HepG2 (cell line): ENCODE results near the gene CXCR5. TPM values are rescaled to one million over a fixed set of nuclear protein-coding genes. Genes with fewer than 3 reads are reported as not detected.

Experiments used
- BRD4 ChIP-seq: sonication (generic); formaldehyde crosslinking; IDR thresholded peaks from 2 replicates; pipeline ENCODE4 v1.4.0; 2020; ENCODE audit warnings: missing genetic modification reagents
- CEBPG ChIP-seq: IDR thresholded peaks from 2 replicates; pipeline ENCODE4 v1.6.1; 2016
- CHD2 ChIP-seq: IDR thresholded peaks from 2 replicates; pipeline ENCODE4 v1.6.1; 2011; ENCODE audit warnings: low read depth, low read length, improper control_type of control experiment
- ERF ChIP-seq: IDR thresholded peaks from 2 replicates; pipeline ENCODE4 v1.6.1; 2018; ENCODE audit warnings: missing biosample characterization, missing genetic modification reagents
- HNF4A ChIP-seq: sonication (generic); formaldehyde crosslinking; IDR thresholded peaks from 2 replicates; pipeline ENCODE4 v1.4.0; 2020; ENCODE audit warnings: missing genetic modification reagents
- MTA3 ChIP-seq: sonication (generic); formaldehyde crosslinking; IDR thresholded peaks from 2 replicates; pipeline ENCODE4 v1.4.0; 2020; ENCODE audit warnings: missing genetic modification reagents
- NFKB2 ChIP-seq: sonication (generic); formaldehyde crosslinking; IDR thresholded peaks from 2 replicates; pipeline ENCODE4 v1.4.0; 2020; ENCODE audit warnings: missing genetic modification reagents, borderline replicate concordance
- NR2C2 ChIP-seq: sonication (generic); formaldehyde crosslinking; IDR thresholded peaks from 2 replicates; pipeline ENCODE4 v1.4.0; 2020; ENCODE audit warnings: missing genetic modification reagents, mild to moderate bottlenecking, moderate library complexity, borderline replicate concordance
- PITX1 ChIP-seq: sonication (generic); formaldehyde crosslinking; IDR thresholded peaks from 2 replicates; pipeline ENCODE4 v1.5.1; 2020; ENCODE audit warnings: mild to moderate bottlenecking, missing genetic modification reagents
- SKI ChIP-seq: fragments of 450-650 bp; IDR thresholded peaks from one replicate; pipeline ENCODE4 v1.6.1; 2018; ENCODE audit warnings: mild to moderate bottlenecking; ENCODE audit not compliant: partially characterized antibody
- TBP ChIP-seq: sonication (generic); formaldehyde crosslinking; IDR thresholded peaks from 2 replicates; pipeline ENCODE4 v1.5.0; 2020; ENCODE audit warnings: missing genetic modification reagents
- TCF7 ChIP-seq: sonication (generic); IDR thresholded peaks from 2 replicates; pipeline ENCODE4 v1.6.1; 2016; ENCODE audit warnings: antibody characterized with exemption, low read depth
- ZNF292 ChIP-seq: sonication (generic); formaldehyde crosslinking; IDR thresholded peaks from 2 replicates; pipeline ENCODE4 v1.8.1; 2022; ENCODE audit warnings: mild to moderate bottlenecking, low read depth, missing genetic modification reagents, borderline replicate concordance
- ZNF556 ChIP-seq: sonication (generic); formaldehyde crosslinking; IDR thresholded peaks from 2 replicates; pipeline ENCODE4 v1.4.0; 2020; ENCODE audit warnings: mild to moderate bottlenecking, missing genetic modification reagents, borderline replicate concordance
- ZNF713 ChIP-seq: sonication (generic); formaldehyde crosslinking; IDR thresholded peaks from 2 replicates; pipeline ENCODE4 v1.4.0; 2020; ENCODE audit warnings: mild to moderate bottlenecking, missing genetic modification reagents
- ZSCAN21 ChIP-seq: sonication (generic); formaldehyde crosslinking; IDR thresholded peaks from 2 replicates; pipeline ENCODE4 v1.8.0; 2022; ENCODE audit warnings: mild to moderate bottlenecking, missing genetic modification reagents, moderate library complexity, borderline replicate concordance
- polyA plus RNA-seq, 8 experiments: library from polyadenylated mRNA; depleted of rRNA in 3 of 8; stranded (reverse) in 7 of 8; unstranded in 1 of 8; fragments of >200 nt; fragmentation: Illumina TruSeq in 4 of 8; extraction: Trizol in 4 of 8; gene quantifications; 2 replicates each; pipeline versions ENCODE4 v1.2.1 to v1.2.3, GENCODE V29; 2011 to 2016; ENCODE audit warnings: low read depth in 4 of 8, missing spikeins in 1 of 8, mixed read lengths in 1 of 8; ENCODE audit not compliant: insufficient read depth in 1 of 8
- total RNA-seq, 5 experiments: library from RNA; depleted of rRNA; stranded (reverse); fragments of >200 nt; fragmentation: Illumina TruSeq; extraction: Trizol; gene quantifications; 2 replicates each; pipeline ENCODE4 v1.2.3, GENCODE V29; 2016; ENCODE audit warnings: low read depth in 1 of 5
- TF ChIP-seq, protein P1 (sequence below): sonication (generic); formaldehyde crosslinking; IDR thresholded peaks from 2 replicates; pipeline ENCODE4 v1.4.0; 2020; ENCODE audit warnings: mild to moderate bottlenecking, missing genetic modification reagents
- TF ChIP-seq, protein P2 (sequence below): sonication (generic); formaldehyde crosslinking; conservative IDR thresholded peaks from 2 replicates; pipeline ENCODE4 v1.4.0; 2020; ENCODE audit warnings: missing genetic modification reagents
- TF ChIP-seq, protein P3 (sequence below): sonication (generic); formaldehyde crosslinking; IDR thresholded peaks from 2 replicates; pipeline ENCODE4 v1.5.0; 2020; ENCODE audit warnings: mild to moderate bottlenecking, missing genetic modification reagents
- TF ChIP-seq, protein P4 (sequence below): IDR thresholded peaks from 2 replicates; pipeline ENCODE4 v1.6.1; 2016
- TF ChIP-seq, protein P5 (sequence below), 2 experiments: sonication (generic) in 1 of 2; formaldehyde crosslinking in 1 of 2; IDR thresholded peaks; 2 replicates each; pipeline versions ENCODE4 v1.4.0 to v1.6.1; 2018 to 2020; ENCODE audit warnings: missing genetic modification reagents in 2 of 2, borderline replicate concordance in 1 of 2, low read depth in 1 of 2, mild to moderate bottlenecking in 1 of 2, missing biosample characterization in 1 of 2

CXCR5 gene
- total and polyA plus RNA-seq, 2 of the 13 experiments (the other 11 are each of a cell fraction or from before 2014, with no cell fraction given) = not detected

DNA sequence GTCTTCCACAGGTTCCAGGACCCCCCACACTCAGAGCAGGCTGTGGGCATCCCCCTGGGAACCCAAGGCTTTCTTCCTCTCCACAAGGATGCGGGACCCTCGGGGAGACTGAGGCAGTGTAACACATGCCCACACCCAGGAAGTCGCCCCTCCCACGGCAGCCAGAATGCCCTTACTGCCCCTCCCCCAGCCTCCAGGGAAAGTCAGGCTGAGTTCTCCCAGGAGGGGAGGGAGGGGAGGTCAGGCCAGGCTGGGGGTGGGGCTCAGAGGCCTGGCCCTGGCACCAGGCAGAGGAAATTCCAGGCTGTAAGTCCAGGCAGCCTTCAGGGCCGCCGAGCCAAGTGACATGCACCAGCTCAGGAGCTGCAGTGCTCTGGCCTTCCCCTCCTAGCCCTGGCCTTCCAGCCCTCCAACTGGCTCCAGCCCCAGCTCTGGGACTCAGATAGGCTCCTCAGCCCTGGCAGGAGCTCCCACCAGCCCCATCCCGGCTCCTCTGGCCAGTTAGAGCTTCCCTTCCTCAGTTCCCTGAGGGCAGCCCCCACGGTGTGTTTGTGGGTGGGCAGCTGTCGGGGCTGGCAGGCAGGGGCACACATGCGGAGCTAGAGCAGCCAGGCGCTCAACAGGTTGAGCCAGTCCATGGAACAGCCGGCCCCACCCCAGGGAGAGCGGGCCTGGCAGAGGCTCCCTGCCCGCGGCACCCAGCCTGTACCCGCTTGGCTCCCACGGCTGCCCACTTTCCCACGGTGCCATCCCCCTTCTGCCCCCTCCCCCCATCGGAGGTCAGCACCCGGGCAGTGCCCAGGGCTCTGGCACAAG lies 38.4 kb downstream of the CXCR5 start (continued):
- TF ChIP-seq, protein P1, sequence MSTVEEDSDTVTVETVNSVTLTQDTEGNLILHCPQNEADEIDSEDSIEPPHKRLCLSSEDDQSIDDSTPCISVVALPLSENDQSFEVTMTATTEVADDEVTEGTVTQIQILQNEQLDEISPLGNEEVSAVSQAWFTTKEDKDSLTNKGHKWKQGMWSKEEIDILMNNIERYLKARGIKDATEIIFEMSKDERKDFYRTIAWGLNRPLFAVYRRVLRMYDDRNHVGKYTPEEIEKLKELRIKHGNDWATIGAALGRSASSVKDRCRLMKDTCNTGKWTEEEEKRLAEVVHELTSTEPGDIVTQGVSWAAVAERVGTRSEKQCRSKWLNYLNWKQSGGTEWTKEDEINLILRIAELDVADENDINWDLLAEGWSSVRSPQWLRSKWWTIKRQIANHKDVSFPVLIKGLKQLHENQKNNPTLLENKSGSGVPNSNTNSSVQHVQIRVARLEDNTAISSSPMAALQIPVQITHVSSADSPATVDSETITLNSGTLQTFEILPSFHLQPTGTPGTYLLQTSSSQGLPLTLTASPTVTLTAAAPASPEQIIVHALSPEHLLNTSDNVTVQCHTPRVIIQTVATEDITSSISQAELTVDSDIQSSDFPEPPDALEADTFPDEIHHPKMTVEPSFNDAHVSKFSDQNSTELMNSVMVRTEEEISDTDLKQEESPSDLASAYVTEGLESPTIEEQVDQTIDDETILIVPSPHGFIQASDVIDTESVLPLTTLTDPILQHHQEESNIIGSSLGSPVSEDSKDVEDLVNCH (CRISPR knock-in tag) = no peak
- TF ChIP-seq TCF7 (no peak), TBP (no peak), ZNF556 (CRISPR knock-in tag) (0 out of 2 replicates have a peak, but pooled peaks have one; percentile 12), CHD2 (0 out of 2 replicates have a peak, but pooled peaks have one; percentile 25), HNF4A (CRISPR knock-in tag) (peak; percentile 26), ZNF292 (0 out of 2 replicates have a peak, but pooled peaks have one; percentile 53), SKI (no peak), ZNF713 (CRISPR knock-in tag) (no peak), PITX1 (CRISPR knock-in tag) (no peak), CEBPG (CRISPR knock-in tag) (no peak), ZSCAN21 (CRISPR knock-in tag) (no peak), ERF (CRISPR knock-in tag) (no peak), MTA3 (CRISPR knock-in tag) (no peak), NFKB2 (CRISPR knock-in tag) (no peak), BRD4 (CRISPR knock-in tag) (peak; percentile 47; the same call in 1 of the 2 replicates), NR2C2 (CRISPR knock-in tag) (no peak)
- TF ChIP-seq, protein P2, sequence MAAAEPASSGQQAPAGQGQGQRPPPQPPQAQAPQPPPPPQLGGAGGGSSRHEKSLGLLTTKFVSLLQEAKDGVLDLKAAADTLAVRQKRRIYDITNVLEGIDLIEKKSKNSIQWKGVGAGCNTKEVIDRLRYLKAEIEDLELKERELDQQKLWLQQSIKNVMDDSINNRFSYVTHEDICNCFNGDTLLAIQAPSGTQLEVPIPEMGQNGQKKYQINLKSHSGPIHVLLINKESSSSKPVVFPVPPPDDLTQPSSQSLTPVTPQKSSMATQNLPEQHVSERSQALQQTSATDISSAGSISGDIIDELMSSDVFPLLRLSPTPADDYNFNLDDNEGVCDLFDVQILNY = no peak
- TF ChIP-seq, protein P3, sequence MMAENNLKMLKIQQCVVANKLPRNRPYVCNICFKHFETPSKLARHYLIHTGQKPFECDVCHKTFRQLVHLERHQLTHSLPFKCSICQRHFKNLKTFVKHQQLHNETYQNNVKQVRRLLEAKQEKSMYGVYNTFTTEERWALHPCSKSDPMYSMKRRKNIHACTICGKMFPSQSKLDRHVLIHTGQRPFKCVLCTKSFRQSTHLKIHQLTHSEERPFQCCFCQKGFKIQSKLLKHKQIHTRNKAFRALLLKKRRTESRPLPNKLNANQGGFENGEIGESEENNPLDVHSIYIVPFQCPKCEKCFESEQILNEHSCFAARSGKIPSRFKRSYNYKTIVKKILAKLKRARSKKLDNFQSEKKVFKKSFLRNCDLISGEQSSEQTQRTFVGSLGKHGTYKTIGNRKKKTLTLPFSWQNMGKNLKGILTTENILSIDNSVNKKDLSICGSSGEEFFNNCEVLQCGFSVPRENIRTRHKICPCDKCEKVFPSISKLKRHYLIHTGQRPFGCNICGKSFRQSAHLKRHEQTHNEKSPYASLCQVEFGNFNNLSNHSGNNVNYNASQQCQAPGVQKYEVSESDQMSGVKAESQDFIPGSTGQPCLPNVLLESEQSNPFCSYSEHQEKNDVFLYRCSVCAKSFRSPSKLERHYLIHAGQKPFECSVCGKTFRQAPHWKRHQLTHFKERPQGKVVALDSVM (CRISPR knock-in tag) = no peak
- TF ChIP-seq, protein P4, sequence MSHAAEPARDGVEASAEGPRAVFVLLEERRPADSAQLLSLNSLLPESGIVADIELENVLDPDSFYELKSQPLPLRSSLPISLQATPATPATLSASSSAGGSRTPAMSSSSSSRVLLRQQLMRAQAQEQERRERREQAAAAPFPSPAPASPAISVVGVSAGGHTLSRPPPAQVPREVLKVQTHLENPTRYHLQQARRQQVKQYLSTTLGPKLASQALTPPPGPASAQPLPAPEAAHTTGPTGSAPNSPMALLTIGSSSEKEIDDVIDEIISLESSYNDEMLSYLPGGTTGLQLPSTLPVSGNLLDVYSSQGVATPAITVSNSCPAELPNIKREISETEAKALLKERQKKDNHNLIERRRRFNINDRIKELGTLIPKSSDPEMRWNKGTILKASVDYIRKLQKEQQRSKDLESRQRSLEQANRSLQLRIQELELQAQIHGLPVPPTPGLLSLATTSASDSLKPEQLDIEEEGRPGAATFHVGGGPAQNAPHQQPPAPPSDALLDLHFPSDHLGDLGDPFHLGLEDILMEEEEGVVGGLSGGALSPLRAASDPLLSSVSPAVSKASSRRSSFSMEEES (CRISPR knock-in tag) = no peak; the same call in 1 of the 2 replicates
- TF ChIP-seq, protein P5, sequence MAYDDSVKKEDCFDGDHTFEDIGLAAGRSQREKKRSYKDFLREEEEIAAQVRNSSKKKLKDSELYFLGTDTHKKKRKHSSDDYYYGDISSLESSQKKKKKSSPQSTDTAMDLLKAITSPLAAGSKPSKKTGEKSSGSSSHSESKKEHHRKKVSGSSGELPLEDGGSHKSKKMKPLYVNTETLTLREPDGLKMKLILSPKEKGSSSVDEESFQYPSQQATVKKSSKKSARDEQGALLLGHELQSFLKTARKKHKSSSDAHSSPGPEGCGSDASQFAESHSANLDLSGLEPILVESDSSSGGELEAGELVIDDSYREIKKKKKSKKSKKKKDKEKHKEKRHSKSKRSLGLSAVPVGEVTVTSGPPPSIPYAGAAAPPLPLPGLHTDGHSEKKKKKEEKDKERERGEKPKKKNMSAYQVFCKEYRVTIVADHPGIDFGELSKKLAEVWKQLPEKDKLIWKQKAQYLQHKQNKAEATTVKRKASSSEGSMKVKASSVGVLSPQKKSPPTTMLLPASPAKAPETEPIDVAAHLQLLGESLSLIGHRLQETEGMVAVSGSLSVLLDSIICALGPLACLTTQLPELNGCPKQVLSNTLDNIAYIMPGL (CRISPR knock-in tag; IDR thresholded peaks at IDR 0.05; ENCODE audit: borderline replicate concordance in 1 of 2, low read depth in 1 of 2) = no peak; a peak in 1 of 4 replicates
